ENCODE data around the gene BCAR1. TPM values are rescaled to one million over a fixed set of nuclear protein-coding genes. Genes with fewer than 3 reads are reported as not detected.

The BCAR1 gene
- total and polyA plus RNA-seq, 9 donors: 2.4 to 90.2 (median 46.6) TPM

- DNase-seq: no peak
- TF ChIP-seq CTCF (IDR thresholded peaks at IDR 0.05) (no peak), POLR2A (IDR thresholded peaks at IDR 0.05) (no peak), EP300 (IDR thresholded peaks at IDR 0.05) (no peak)
- no peaks in the 10 kb centered on the region for H3K27me3 ChIP-seq
- H3K9me3 ChIP-seq: no peaks in the 10 kb centered on the region
- no peaks in the 10 kb centered on the region for H3K4me1 ChIP-seq (ENCODE audit: insufficient read depth)
- no peaks in the 10 kb centered on the region for H3K36me3 ChIP-seq
- intact Hi-C loops (cut with DNase I): no loop called here
- 82 to 88% (median 83%) methylated on average over 18 of the region's 18 CpGs for WGBS, 3 donors
- H3K4me3 ChIP-seq: no peak overlapping the region
- H3K27ac ChIP-seq: no peak overlapping the region
Observed at GRCh38 chr16:75227361-75228142, 23.9 kb downstream of the BCAR1 start.

DNA sequence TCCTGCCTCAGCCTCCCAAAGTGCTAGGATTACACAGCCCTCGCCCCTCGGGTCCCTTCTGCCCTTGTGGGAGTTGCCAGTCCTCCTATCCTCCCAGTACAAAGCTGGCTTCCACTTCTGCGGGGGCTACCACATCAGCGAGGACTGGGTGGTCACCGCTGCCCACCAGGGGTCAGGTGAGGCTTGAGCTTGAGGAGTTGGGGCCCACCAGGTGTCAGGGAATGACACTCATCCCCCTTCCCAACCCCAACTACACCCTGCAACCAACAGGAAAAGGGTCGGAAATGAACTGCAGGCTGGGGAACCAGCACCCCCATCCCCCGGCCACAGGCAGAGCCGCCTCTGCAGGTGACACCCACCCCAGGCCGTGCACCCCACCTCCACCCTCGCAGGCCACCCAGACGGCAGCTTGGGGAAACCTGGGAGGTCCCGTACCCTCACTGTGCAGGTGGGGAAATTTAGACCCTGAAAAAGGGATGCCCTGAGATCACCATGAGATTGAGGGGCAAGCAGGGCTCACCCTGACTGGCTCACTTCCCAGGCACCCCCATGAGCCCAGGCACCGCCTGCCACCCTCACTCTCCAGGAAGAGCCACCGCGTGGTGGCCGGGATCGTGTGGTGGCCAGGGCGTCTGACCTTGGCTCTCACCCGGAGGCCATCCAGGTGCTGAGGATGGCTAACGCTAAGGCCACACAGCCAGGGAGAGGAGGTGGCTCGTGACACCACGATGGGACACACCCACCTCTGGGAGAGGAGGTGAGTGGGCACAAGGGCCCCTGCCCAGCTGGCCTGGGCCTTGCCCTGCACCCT, 24.7 kb downstream of the BCAR1 start:
- no peaks in the 10 kb centered on the region for H3K27me3 ChIP-seq
- H3K27ac ChIP-seq: no peak overlapping the region
- no peaks in the 10 kb centered on the region for H3K9me3 ChIP-seq
- H3K4me3 ChIP-seq: no peak overlapping the region
- no peak for DNase-seq
- TF ChIP-seq POLR2A (IDR thresholded peaks at IDR 0.05) (no peak), EP300 (IDR thresholded peaks at IDR 0.05) (no peak), CTCF (IDR thresholded peaks at IDR 0.05) (no peak)
- H3K4me1 ChIP-seq (ENCODE audit: insufficient read depth): no peaks in the 10 kb centered on the region
- no peaks in the 10 kb centered on the region for H3K36me3 ChIP-seq
- intact Hi-C loops (cut with DNase I): no loop called here
- WGBS, 3 donors: 42 to 63% (median 44%) methylated on average over 16 to 22 of the region's 22 CpGs

- H3K9me3 ChIP-seq: no peaks in the 10 kb centered on the region
- no peak for DNase-seq
- H3K4me3 ChIP-seq: no peak overlapping the region
- no peak for TF ChIP-seq POLR2A (IDR thresholded peaks at IDR 0.05)
- no peak for TF ChIP-seq CTCF (IDR thresholded peaks at IDR 0.05)
- no peak for TF ChIP-seq EP300 (IDR thresholded peaks at IDR 0.05)
- intact Hi-C loops (cut with DNase I): loop anchor here in 2 of 4 donors (2.0 kb wide), 1 partner anchor 19 kb away; the partner anchor contains the start of gene CTRB2 (in 2 of the 2)
- WGBS, 3 donors: 55 to 66% (median 56%) methylated on average over 26 of the region's 26 CpGs
- H3K36me3 ChIP-seq: no peaks in the 10 kb centered on the region
- H3K27me3 ChIP-seq: no peaks in the 10 kb centered on the region
- H3K4me1 ChIP-seq (ENCODE audit: insufficient read depth): no peaks in the 10 kb centered on the region
- H3K27ac ChIP-seq: no peak overlapping the region
Observed at GRCh38 chr16:75225678-75226515, 25.5 kb downstream of the BCAR1 start.

DNA sequence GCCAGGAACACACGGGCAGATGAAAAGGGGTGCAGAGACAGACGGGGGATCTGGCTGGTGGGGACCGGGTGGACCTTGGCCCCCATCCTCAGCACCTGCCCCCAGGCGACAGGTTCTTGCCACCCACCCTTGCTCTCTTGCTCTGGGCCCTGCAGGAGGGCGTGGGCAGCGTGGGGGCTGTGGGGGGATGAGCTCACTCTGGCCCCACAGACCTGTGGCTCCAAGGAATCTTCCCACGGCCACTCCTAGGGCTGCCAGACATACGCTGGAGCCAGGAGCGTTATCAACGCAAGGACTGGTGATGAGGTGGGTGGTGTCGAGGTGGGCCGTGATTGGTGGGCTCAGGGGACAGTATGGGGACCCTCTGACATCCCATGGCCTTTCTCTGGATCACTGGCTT, 26.3 kb downstream of the BCAR1 start:
- intact Hi-C loops (cut with DNase I): loop anchor here in 2 of 4 donors (2.0 kb wide), 1 partner anchor 18 kb away; the partner anchor contains the start of gene CTRB2 (in 2 of the 2)

More for the DNA sequence above, 26.3 kb downstream of the BCAR1 start:
- H3K4me3 ChIP-seq: no peak overlapping the region
- WGBS, 3 donors: 29 to 38% (median 31%) methylated on average over 11 to 12 of the region's 12 CpGs
- TF ChIP-seq POLR2A (IDR thresholded peaks at IDR 0.05): no peak
- no peak for TF ChIP-seq CTCF (IDR thresholded peaks at IDR 0.05)
- no peak for TF ChIP-seq EP300 (IDR thresholded peaks at IDR 0.05)
- H3K27ac ChIP-seq: no peak overlapping the region
- no peaks in the 10 kb centered on the region for H3K9me3 ChIP-seq
- no peak for DNase-seq
- H3K36me3 ChIP-seq: no peaks in the 10 kb centered on the region
- no peaks in the 10 kb centered on the region for H3K27me3 ChIP-seq
- no peaks in the 10 kb centered on the region for H3K4me1 ChIP-seq (ENCODE audit: insufficient read depth)
